Measurements from ENCODE around the gene PADI3.

PADI3 gene

DNA sequence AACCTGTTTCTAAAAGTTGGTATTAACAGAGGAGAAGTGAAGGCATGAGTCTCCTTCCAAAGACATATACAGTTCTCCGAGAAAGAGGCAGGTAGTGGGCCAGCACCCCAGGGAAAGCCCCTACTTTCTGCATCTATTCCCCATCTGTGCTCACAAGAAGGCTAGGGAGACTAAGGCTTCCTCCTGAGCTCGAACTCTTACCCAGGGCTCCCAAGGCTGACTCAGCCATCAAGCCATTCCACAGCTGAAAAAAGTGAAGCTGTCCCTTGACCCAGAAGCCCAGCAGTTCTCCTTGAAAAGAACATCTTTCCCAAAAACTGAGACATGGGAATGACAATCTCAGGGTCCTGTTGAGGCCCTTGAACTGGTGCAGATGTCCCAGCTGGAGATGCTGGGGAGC, 1.9 kb upstream of the PADI3 start:
- TF ChIP-seq, protein P1, sequence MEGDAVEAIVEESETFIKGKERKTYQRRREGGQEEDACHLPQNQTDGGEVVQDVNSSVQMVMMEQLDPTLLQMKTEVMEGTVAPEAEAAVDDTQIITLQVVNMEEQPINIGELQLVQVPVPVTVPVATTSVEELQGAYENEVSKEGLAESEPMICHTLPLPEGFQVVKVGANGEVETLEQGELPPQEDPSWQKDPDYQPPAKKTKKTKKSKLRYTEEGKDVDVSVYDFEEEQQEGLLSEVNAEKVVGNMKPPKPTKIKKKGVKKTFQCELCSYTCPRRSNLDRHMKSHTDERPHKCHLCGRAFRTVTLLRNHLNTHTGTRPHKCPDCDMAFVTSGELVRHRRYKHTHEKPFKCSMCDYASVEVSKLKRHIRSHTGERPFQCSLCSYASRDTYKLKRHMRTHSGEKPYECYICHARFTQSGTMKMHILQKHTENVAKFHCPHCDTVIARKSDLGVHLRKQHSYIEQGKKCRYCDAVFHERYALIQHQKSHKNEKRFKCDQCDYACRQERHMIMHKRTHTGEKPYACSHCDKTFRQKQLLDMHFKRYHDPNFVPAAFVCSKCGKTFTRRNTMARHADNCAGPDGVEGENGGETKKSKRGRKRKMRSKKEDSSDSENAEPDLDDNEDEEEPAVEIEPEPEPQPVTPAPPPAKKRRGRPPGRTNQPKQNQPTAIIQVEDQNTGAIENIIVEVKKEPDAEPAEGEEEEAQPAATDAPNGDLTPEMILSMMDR (IDR thresholded peaks at IDR 0.05), result no peak

DNA sequence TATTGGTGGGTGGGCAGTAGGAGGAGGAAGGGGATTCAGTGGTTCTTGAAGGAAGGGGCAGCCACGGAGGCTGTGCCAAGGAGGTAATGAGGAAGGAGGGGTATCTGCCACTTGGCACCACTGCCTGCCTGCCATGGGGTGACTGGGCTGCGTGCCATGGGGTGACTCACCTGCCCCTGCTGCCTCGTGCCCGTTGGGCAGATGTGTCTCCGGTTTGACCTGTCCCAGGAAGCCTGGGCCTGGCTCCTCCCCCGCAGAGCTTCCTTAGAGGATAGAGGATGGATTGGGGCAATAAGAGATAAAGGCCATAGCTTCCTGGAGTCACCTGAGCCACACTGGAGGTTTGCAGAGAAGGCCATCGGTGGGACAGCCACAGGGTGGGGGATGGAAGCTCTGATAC, 1.7 kb downstream of the PADI3 start:
- TF ChIP-seq, protein P1 (IDR thresholded peaks at IDR 0.05), result no peak

DNA sequence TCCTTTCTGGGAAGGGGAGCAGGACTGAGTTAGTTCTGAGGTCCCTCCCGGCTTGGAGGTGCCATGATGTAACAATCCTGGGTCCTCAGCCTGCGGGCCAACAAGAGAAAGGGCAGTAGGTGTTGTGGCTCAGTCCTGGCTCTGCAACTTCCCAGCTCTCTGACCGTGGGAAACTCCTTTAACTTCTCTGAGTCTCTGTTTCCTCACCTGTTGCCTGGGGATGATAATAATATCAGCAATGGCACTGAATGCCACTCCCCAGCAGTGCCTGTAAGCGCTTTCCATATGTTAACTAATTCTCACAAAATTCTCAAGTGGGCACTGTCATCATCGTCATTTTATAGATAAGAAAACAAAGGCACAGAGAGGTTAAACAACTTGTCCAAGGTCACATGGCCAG, 2.3 kb downstream of the PADI3 start:
- TF ChIP-seq, protein P1 (IDR thresholded peaks at IDR 0.05), result no peak

DNA sequence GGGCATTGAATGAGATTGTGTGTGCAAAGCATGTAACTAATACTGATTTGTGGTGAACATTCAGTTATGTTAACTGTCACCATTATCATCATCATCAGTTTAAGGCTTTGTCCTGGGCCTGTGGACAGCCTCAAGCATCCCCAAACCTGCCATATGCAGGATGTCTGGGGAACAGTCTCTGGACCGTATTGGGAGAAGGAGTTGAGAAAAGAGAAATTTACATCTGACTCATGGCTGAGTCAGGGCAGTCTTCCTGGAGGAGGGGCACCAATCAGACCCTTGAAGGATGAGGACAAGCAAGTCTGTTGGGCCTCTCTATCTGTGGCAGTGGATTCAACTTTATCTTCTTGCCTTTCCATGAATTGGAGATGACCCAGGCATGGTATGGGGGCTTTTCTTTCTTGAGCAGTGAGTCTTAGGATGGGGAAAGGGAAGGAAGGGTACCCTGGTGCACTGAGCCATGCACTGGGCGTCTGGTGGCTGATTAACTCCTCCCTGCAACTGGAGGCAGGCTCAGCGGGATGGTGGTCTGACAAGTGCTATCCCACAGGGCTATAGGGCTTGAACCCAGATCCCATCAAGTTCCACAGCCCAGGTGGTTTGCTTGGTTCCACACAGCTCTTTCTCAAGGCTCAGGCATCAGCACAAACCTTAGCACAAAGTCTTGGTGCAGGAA, 2.9 kb downstream of the PADI3 start:
- TF ChIP-seq, protein P1 (IDR thresholded peaks at IDR 0.05), result no peak

DNA sequence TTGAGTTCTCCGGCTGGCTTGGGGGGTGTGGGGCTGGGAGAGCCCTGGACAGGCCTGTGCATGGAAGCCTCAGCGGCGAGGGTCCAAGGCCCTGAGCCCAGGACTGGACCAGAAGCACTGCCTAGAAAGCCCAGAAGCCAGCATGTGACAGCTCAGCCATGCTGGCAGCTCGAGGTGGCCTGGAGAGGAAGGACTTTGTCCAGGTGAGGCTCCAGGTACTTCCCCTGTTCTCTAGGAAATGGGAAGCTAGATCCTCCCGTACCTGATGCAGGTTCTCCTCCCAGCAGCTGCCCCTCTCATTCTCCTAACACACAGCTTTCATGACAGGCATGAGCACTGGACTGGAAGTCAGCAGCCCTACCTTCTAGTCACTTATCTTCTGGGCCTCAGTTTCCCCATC, 6.4 kb downstream of the PADI3 start:
- TF ChIP-seq, protein P1 (IDR thresholded peaks at IDR 0.05), result no peak

DNA sequence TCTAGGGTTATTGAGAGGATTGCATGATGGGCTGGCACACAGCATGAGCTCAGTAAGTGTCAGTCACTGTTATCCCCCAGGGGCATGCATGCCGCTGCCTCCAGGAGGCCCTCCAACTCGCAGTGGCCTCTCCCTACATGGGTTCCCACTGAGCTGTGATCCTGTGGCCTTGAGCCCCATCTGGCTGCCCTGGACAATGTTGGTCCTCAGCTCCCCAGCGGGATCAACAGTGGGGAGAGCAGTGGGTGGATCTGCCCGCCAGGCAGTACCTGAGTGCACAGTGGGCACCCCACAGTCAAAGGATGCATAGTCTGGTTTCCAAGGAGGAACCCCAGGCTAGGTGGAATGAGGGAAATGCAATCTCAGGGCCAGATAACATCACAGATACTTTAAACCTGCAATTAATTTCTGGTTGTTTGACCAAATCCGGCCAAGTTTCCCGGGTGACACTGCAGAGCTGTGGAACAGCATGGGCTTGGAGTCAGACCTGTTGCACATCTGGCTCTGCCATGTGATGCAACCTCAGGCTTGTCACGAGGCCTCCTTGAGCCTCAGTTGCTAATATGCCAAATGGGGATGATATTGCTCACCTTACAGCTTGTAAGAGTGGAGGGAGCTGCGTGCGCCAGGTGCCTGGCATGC, 9.3 kb downstream of the PADI3 start:
- TF ChIP-seq, protein P1 (IDR thresholded peaks at IDR 0.05), result no peak

DNA sequence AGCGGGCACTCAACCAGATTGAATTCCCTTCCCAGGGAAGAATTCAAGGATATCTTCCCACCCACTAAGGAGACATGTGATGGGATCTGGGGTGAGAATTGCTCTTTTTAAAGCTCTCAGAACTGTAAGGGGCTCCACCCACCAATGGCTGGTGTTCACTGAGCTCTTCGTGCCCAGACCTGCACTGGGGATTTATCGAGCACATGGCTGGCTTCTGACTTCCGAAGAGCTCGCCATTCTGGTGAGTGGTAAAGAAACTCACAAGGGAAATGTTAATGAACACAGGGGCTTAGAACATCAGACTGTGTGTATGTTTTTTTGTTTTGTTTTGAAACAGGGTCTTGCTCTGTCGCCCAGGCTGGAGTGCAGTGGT, 9.8 kb downstream of the PADI3 start:
- TF ChIP-seq, protein P1 (IDR thresholded peaks at IDR 0.05), result no peak
